Right ventricle myocardium superior (tissue), 1 donor: ENCODE measurements around the gene DIAPH3. TPM values are rescaled to one million over a fixed set of nuclear protein-coding genes. Genes with fewer than 3 reads are reported as not detected.
A peak's percentile ranks its signal among the peaks of the same experiment; 100 is the strongest.

Source experiments
- ATAC-seq: fragments of 200-7000 bp; cut with Tn5 transposase; one replicate; pipeline ENCODE4 v1.9.1; 2020; ENCODE audit warnings: mild to moderate bottlenecking; ENCODE audit not compliant: poor library complexity
- DNase-seq: peaks from one replicate; pipeline ENCODE4 v3.0.0-alpha.2; 2020
- intact Hi-C: fragments of 100-400 bp; cut with DNase I; formaldehyde crosslinking; loops from one replicate; pipeline ENCODE4 v1.11.2; 2022
- total RNA-seq: library from RNA; stranded (reverse); fragmentation: NEBNext Ultra II Directional; extraction: Animal tissue kit (Norgen Biotek cat#: 25700); gene quantifications from one replicate; pipeline ENCODE4 v1.2.1, GENCODE V29; 2021
- donor health status: DM: no; HTN: yes; CAD: no; lungs with severe emphysema.

The DIAPH3 gene
- total RNA-seq, 1 donor from 2014 or later, result 0.32 TPM

- intact Hi-C loops, result loop anchor here (5.0 kb wide), 1 partner anchor 288 kb away; no protein-coding TSS in a partner anchor
- ATAC-seq (no peak), DNase-seq (no peak)
Measured at GRCh38 chr13:59680429-59681024, 483.2 kb downstream of the DIAPH3 start.

- intact Hi-C loops, result no loop called here
- DNase-seq (no peak), ATAC-seq (no peak)
Measured at GRCh38 chr13:59679254-59679653, 484.5 kb downstream of the DIAPH3 start.

GRCh38 chr13:59677966-59678814 is 485.5 kb downstream of the DIAPH3 start:
- DNase-seq, result no peak
- intact Hi-C loops, result no loop called here

GRCh38 chr13:59677430-59677829 is 486.3 kb downstream of the DIAPH3 start:
- intact Hi-C loops, result no loop called here
- DNase-seq (no peak), ATAC-seq (peak; percentile 55)

More at GRCh38 chr13:59677966-59678814, 485.5 kb downstream of the DIAPH3 start:
- ATAC-seq, result peak; percentile 95

- DNase-seq, result no peak
- intact Hi-C loops, result no loop called here
- ATAC-seq, result no peak
Measured at GRCh38 chr13:59674616-59675015, 489.1 kb downstream of the DIAPH3 start.

GRCh38 chr13:59673286-59673685 is 490.4 kb downstream of the DIAPH3 start:
- ATAC-seq, result no peak
- intact Hi-C loops, result no loop called here

GRCh38 chr13:59672445-59672844 is 491.3 kb downstream of the DIAPH3 start:
- intact Hi-C loops, result no loop called here
- no peak for DNase-seq

More at GRCh38 chr13:59673286-59673685, 490.4 kb downstream of the DIAPH3 start:
- no peak for DNase-seq

GRCh38 chr13:59671881-59672280 is 491.8 kb downstream of the DIAPH3 start:
- intact Hi-C loops, result no loop called here
- ATAC-seq, result no peak
- DNase-seq, result no peak

More at GRCh38 chr13:59672445-59672844, 491.3 kb downstream of the DIAPH3 start:
- no peak for ATAC-seq

GRCh38 chr13:59666504-59666903 is 497.2 kb downstream of the DIAPH3 start:
- no peak for DNase-seq
- intact Hi-C loops, result no loop called here
- peak; percentile 45 for ATAC-seq

GRCh38 chr13:59665732-59666131 is 498.0 kb downstream of the DIAPH3 start:
- intact Hi-C loops, result no loop called here
- DNase-seq, result no peak
- no peak for ATAC-seq

- DNase-seq (no peak), ATAC-seq (no peak)
- intact Hi-C loops, result no loop called here
Measured at GRCh38 chr13:59665184-59665583, 498.5 kb downstream of the DIAPH3 start.

GRCh38 chr13:59664586-59664985 is 499.1 kb downstream of the DIAPH3 start:
- ATAC-seq (no peak), DNase-seq (no peak)
- intact Hi-C loops, result no loop called here

GRCh38 chr13:59663707-59664106 is 500.0 kb downstream of the DIAPH3 start:
- no peak for DNase-seq
- ATAC-seq, result no peak
- intact Hi-C loops, result no loop called here

GRCh38 chr13:59660582-59660981 is 503.1 kb downstream of the DIAPH3 start:
- ATAC-seq, result no peak
- no peak for DNase-seq
- intact Hi-C loops, result no loop called here

GRCh38 chr13:59659981-59660380 is 503.7 kb downstream of the DIAPH3 start:
- DNase-seq (no peak), ATAC-seq (no peak)
- intact Hi-C loops, result no loop called here

GRCh38 chr13:59658738-59659330 is 504.9 kb downstream of the DIAPH3 start:
- DNase-seq, result no peak
- intact Hi-C loops, result no loop called here
- ATAC-seq, result peak; percentile 85

- no peak for ATAC-seq
- intact Hi-C loops, result no loop called here
- no peak for DNase-seq
Measured at GRCh38 chr13:59658027-59658737, 505.5 kb downstream of the DIAPH3 start.

- ATAC-seq (no peak), DNase-seq (no peak)
- intact Hi-C loops, result no loop called here
Measured at GRCh38 chr13:59653916-59654315, 509.8 kb downstream of the DIAPH3 start.

- no peak for DNase-seq
- ATAC-seq, result no peak
Measured at GRCh38 chr13:59651479-59651878, 512.2 kb downstream of the DIAPH3 start.

More at GRCh38 chr13:59651479-59651878, 512.2 kb downstream of the DIAPH3 start:
- intact Hi-C loops, result no loop called here
